NAMALWA (cell line): ENCODE data around the gene AMBP.

ENCODE experiments used
- DNase-seq: peaks from one replicate; pipeline ENCODE4 v3.0.0-alpha.2; 2015; ENCODE audit warnings: low spot score

The AMBP gene

GRCh38 chr9:114072184-114073140 is 5.6 kb downstream of the AMBP start:
- DNase-seq: no peak

GRCh38 chr9:114071197-114071795 is 6.8 kb downstream of the AMBP start:
- no peak for DNase-seq

GRCh38 chr9:114070188-114071103 is 7.7 kb downstream of the AMBP start:
- no peak for DNase-seq

- no peak for DNase-seq
Measured at GRCh38 chr9:114069476-114070187, 8.5 kb downstream of the AMBP start.

GRCh38 chr9:114065304-114065703 is 12.8 kb downstream of the AMBP start:
- no peak for DNase-seq

GRCh38 chr9:114061830-114062474 is 16.1 kb downstream of the AMBP start:
- DNase-seq: no peak

- DNase-seq: no peak
Measured at GRCh38 chr9:114061292-114061691, 16.8 kb downstream of the AMBP start.

GRCh38 chr9:114060711-114061110 is 17.4 kb downstream of the AMBP start:
- DNase-seq: no peak

GRCh38 chr9:114060070-114060469 is 18.0 kb downstream of the AMBP start:
- DNase-seq: no peak

GRCh38 chr9:114059047-114059803 is 18.9 kb downstream of the AMBP start:
- DNase-seq: no peak

- DNase-seq: no peak
Measured at GRCh38 chr9:114058688-114059046, 19.4 kb downstream of the AMBP start.

- no peak for DNase-seq
Measured at GRCh38 chr9:114057161-114057885, 20.8 kb downstream of the AMBP start.

- no peak for DNase-seq
Measured at GRCh38 chr9:114056527-114056926, 21.6 kb downstream of the AMBP start.

- DNase-seq: no peak
Measured at GRCh38 chr9:114055894-114056293, 22.2 kb downstream of the AMBP start.

GRCh38 chr9:114055061-114055460 is 23.0 kb downstream of the AMBP start:
- DNase-seq: no peak

GRCh38 chr9:114054191-114054690 is 23.9 kb downstream of the AMBP start:
- DNase-seq: no peak

- no peak for DNase-seq
Measured at GRCh38 chr9:114053246-114054005, 24.7 kb downstream of the AMBP start.

GRCh38 chr9:114051706-114052105 is 26.4 kb downstream of the AMBP start:
- no peak for DNase-seq

- DNase-seq: no peak
Measured at GRCh38 chr9:114051281-114051680, 26.8 kb downstream of the AMBP start.
